Activated CD8-positive, alpha-beta memory T cell treated with anti-CD3 and anti-CD28 coated beads for 1 hour (primary cell): ENCODE results near the gene ST6GALNAC6.

Source experiments
- DNase-seq, 2 donors: peaks; one replicate each; pipeline ENCODE4 v3.0.0-alpha.2; 2020; ENCODE audit warnings: low read depth in 1 of 2; ENCODE audit errors: extremely low read depth in 1 of 2

The ST6GALNAC6 gene, protein sequence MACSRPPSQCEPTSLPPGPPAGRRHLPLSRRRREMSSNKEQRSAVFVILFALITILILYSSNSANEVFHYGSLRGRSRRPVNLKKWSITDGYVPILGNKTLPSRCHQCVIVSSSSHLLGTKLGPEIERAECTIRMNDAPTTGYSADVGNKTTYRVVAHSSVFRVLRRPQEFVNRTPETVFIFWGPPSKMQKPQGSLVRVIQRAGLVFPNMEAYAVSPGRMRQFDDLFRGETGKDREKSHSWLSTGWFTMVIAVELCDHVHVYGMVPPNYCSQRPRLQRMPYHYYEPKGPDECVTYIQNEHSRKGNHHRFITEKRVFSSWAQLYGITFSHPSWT

DNA sequence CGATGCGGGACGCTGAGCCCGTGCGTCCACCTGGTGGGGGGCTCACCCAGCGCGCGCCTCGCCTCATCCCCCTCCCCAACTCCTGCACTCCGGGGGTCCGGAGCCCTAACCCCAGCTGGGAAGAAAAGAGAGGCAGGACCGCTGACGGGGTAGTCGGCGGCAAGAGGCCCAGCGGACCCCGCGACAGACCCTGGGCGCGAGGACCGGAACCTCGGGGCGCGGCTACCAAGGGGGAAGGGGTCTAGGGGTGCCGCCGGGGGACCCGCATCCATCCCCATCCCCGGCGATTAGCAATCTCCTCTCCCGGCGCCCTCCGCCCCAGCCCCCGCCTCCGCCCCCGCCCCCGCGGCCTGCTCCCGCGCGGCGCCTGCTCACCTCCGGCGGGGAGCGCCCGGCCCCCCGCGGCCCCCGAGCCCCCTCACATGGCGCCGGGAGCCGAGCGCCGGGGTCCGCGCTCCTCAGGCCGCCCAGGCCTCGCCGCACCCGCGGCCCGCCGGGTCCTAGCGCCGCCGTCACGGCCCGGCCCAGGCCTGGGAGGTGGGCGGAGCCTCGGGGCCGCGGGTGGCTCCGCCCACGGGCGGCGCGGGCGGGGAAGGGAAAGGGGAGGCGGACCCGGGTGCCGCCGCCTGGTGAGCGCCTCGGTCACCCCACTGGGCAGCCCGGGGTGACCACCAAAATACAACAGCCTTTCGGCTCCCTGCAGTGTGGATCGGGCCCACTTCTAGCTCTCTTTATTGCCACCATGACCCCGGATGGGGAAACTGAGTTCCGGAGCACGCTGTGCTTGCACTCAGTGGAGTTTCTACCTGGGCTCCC is at the start of gene ST6GALNAC6:
Gene ST6GALNAC6, minus strand, starts transcription at position 476 of the 816 bp plus-strand sequence. CDS start 1,622 bp downstream, outside the sequence.
- peak in 1 of 2 donors; percentile 59 for DNase-seq

DNA sequence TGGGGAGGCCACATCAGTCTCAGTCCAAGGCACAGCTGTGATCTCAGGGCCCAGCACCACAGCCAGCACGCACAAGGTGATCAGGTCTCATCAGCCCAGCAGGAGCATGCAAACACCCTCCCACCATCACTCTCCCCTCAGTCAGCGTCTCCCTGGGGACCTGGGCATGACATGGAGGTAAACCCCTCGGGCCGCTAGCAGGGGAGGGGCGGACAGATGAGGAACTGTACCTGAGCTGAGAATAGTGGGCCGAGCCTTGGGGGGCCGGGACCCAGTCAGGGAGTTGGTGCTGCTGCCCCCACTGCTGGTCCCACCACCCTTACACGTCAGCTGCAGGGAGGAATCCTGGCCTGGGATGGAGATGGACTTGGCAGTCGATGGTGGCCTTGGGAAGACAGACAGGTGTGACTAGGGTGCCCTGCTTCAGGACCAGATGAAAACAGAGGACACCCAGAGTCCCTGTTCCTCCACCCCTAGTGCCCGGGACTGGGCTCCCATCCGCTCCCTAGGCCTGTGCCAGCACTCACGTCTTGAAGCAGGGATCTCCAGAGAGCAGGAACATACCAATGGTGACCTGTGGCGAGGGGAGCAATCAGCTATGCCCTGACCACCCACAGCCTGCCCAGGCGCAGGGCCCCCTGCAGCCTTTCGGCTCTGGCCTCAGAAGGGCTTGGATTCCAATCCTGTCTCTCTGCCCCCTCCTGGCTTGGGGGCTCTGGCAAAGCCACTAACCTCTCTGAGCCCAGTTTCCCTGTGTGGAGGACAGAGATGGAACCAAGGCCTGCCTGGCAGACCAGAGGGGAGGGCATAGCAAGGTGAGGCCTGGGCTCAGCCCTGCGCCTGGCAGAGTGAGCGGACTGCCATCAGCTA is 48.7 kb upstream of the ST6GALNAC6 start:
- no peak for DNase-seq

DNA sequence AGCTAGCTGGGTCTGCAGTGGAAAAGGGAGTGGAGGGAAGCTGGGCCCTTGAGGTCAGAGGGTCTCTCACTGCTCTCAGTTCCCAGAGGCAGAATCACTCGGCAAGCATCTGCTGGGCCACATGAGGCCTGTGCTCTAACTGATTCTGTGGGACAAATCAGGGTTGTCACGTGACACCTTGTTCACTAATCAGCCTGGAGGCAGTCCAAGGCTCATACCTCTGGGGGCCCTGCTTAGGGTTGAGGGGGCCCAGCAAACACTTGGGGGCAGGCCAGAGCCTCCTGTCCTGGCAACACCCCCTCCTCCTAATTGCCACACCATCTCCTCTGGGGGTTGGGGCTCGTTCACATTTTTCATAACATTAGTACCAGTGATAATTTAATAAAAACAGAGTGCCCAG is 47.3 kb upstream of the ST6GALNAC6 start:
- no peak for DNase-seq

DNA sequence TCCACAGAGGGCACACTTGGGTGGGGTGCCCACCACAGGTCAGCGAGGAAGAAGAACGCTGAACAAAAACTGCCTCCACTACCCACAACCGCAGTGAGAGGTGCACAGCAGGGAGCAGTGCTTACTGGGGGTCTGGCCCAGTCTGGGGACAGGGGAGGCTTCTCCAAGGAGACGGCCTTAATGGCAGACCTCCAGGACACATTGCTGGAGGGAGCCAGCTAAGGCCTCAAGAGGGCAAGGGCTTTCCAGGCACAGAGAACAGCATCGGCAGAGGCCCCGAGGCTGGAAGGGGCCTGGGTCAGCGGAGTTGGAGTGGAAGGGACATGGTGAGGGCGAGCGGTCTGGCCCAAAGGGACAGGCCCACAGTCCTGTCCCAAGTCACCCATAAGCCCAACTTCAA is 46.5 kb upstream of the ST6GALNAC6 start:
- DNase-seq, result no peak

DNA sequence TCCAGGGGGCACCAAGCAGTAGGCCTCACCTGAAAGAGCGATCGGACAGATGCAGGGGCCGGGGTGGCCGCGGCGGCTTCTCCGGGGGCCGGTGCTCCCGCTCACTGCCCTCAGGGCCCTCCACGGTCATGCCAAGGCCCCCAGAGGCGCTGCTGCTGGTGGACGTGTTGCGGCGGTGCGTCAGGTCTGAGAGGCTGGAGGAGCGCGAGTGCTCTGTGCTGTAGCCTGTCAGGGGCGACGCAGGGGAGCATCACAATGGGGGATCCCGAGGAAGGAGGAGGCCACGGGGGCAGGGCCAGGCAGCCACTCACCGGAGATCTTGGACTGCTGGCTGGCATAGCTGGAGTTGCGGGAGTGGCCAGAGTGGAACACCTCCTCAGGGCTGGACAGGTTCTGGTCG is 45.9 kb upstream of the ST6GALNAC6 start:
- no peak for DNase-seq

DNA sequence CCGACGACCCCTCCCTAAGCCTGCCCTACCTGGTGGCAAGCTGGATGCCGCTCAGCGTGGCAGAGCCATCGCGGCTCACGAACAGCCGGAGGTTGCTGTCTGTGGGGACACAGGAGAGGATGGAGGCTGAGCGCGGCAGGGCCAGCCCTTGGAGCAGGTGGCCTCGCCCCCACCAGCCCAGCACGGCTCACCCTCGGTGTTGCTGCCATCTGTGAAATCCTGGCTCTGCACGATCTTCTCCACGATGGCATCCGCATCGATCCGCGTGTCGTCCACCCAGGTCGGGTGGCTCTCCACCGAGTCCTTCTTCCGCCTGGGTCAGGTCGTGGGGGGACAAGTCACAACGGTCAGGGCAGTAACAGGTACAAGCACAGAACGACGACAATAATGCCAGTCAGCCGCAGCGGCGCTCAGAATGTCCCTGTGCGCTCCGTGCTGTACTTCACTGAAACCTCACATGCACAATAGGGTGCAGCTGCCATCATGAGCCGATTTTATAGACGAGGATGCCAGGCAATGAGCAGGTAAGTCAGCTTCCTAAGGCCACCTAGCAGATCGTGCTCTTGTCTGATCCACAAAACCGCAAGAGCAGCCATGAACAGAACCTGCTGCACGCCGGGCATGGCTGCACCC is 45.3 kb upstream of the ST6GALNAC6 start:
- DNase-seq, result no peak

DNA sequence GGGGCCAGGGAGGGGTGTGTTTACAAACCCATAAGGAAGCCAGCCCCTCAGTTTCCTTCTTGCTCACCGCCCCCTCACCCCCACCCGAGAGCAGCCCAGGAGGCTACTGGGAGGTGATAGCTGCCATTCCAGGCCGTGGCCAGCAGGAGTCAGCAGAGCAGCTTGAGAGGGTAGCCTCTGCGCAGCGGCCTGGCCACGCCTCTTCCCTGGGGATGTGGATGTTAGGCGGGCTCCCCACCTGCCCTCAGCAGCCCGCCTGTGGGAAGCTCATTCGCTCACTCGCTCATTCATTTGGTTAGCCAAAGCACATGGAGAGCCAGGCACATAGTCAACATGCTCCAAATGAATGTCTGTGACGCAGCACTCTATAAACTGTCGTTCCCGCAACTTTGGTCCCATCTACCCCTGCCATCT is 44.3 kb upstream of the ST6GALNAC6 start:
- peak; percentile 58 to 59 for DNase-seq

DNA sequence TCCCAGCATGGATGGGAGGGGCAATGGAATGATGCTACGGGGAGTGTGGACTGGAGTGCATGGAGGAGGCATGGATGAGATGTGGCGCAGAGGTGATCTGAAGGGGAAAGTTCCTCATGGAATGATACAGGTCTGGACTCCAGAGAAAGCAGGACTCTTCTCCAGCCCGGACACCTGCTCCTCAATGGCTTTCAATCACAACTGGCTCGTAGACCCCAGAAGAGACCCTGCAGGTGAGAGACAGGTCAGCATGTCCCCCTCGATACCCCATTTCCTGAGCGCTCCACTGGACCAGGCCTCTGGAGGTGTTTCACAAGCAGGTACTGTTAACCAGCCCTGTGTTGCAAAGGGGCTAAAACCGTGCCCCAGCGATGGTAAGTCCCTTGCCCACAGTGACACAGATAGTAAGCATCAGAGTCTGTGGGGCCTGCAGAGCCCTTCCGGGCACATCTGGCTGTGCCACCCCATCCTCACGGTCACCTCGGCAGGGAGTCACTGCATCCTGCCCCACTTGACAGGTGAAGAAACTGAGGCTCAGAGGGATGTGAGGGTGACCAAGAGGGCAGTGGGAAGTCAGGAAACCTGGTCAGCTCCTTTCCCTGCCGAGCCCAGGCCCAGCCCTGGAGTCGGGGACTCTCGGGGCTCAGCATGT is 43.7 kb upstream of the ST6GALNAC6 start:
- no peak for DNase-seq

DNA sequence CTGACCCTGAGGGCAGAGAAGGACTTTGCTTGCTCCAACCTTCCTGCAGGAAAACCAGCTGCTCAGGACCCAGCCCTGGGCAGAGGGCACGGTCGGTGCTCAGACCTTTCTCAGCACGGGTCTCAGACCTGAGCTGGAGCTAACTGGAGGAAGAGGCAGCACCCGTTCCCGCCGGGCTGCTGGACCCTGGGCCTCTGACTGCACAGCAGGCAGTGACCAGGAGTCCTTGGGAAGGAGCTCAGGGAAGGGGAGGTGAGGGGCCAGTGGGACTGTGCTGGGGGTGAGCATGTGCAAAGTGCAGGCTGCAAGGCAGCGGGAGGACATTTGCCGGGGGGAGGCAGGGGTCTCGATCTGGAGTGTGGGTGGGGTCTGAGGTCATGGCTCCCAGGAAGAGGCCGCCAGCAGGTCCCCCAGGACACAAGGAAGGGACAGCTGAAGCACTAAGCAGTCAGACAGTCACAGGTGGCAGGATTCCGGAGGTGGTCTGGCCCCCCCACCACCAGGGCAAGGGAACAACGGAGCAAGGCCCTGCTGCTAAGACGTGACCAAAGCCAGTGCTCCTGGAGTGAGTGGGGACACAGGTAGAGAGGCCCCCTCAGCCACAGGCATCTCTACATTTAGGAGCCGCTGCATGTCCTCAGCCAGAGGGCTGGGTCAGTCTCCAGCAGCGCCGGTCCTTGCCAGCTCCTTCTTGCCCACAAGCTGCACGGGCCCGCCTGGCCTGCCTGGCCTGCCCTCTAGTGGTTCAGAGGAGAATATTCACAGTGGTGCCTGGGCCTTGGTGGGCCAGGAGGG is 43.0 kb upstream of the ST6GALNAC6 start:
- DNase-seq, result no peak

DNA sequence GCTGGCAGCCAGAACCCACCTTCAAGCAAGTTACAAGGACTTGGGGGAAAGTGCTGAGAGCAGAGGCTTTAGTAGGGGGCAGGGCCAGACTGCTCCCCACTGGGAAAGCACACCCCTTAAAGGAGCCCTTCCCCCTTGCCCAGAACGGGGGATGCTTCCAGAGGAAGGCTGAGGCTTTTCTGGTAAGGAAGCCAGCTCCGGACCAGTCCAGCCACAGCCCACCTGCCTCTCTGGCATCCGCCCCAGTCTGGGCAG is 42.5 kb upstream of the ST6GALNAC6 start:
- no peak for DNase-seq

DNA sequence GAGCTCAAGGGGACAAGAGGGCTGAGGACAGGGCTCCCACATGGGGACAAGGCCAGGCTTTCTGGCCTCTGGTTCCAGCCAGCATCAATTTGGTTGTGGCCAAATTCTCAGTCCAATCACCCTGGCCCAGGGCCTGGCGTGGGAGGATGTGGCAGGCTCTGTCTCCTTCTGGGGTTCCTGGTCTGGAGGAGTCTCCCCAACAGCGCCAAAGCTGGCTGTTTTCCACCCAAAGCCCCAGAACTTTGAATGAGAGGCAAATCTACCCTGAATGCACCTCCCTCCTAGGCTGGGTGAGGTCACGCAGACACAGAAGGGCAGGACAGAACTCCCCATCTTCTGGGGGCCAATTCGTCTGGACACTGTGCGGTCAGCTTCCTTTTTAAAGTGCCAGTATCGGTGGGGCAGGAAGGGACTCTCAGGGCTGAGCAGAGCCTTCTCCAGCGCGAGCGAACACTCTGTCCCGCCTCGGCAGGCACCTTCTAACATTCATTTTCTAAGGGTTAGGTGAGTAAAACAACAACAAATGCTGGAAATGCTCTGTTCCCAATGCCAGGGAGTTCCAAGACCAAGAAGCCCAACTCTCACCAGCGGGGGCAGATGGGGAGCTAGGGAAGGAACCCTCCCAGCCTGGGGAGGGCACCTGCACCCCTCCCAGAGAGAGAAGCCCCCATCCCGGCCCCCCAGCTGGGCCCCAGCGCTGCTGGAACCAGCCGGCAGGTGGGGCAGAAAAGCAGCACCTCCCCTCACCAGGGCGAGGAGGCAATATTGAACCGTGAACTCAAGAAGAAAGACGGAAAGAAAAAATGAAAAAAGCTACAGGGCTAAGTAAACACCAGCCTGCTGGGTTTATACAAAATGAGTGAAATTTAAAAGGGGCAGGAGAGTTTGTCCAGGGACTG is 41.9 kb upstream of the ST6GALNAC6 start:
- DNase-seq, result no peak

DNA sequence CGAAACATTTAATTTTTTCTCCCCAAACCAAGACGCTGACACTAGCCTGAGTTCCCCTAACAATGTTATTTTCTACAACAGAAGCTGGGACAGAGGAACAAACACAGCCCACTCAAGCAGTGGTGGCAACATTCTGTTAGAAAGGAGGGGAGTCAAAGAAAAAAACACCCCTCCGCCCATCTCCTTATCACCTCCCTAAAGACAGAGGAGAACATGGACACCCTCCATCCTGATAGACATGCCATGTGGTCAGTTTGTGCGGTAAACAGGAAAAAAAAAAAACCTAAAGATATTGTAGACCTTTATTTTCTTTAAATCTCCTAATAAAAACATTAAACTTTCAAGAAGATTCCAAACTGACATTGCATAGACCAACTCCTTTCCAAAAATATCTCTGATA is 41.2 kb upstream of the ST6GALNAC6 start:
- no peak for DNase-seq

DNA sequence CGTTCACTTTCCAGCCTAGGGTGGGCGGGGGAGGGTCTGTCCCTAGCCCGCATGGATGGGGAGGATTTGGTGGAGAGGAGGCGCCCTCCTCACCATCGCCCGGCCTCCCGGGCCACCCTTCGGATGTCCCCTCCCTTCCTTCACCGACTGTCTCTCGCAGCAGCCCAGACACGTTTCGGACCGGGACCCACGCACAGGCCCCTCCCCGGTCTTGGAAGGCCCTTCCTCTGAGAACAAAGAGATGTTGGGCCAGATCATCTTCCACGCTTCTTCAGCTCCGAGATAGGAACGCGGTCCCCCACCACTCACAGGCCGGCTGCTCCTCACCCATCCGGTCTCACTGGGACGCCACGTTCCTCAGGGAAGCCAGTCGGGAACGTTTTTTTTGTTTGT is 38.9 kb upstream of the ST6GALNAC6 start:
- no peak for DNase-seq

DNA sequence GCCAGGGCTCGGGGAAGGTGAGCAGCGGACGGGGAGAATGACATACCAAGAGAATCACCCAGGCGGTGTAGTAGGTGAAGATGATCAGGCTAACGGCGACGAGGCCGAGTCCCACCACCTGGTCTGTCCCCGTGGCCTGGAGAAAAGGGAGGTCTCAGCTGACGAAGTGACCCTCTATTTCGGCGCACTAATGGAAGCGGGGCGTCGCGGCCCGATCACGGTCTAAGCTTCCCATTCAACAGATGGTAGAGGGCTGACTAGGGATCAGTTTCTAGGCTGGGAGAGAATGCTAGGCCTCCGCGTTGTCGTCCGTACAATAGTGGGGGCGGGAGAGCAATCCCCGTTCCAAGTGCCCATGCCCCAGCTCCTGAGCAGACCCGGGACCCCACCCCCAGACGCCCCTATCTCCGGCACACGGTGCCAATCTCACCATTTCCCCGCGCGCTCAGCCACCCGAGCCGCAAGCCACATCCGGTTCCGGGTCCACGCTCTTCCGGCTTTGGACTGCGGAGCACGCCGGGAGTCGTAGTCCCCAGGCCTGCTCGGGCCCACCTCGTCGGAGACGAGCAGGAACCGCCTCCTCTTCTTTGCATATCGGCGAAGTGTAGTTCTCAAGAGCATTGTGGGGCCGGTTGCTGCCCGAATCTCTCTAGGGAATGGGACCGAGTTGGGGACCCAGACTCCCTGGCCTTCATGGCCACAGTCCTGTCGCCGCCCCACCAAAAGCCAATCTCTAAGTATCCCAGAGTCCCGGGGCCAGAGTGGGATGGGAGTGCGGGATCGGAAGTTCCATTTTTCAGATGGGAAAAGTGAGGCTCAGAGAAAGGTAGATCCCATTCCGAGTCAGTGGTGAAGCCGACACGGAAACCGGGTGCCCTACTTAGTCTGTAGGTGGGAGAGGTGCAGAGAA is 38.2 kb upstream of the ST6GALNAC6 start, which contains the start of gene DPM2:
Gene DPM2, minus strand, starts transcription at position 467 of the 910 bp plus-strand sequence. Its CDS starts 34 bp downstream, at position 433.
- DNase-seq, result peak; percentile 50 to 78

DNA sequence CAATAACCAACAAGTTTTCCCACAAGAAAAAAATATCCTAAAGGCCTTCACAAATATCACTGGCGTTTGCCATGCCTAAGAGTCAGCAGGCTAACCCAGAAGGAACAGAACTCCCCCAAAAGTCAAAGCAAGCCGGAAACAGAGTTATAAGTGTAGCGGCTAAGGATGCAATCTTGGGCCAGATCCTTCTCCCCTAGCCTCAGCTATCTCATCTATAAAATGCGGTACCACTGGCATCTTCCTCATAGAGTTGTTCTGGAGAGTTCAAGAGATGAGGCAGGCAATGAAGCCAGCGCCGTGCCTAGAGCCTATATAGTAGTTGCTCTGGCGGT is 37.6 kb upstream of the ST6GALNAC6 start:
- no peak for DNase-seq

DNA sequence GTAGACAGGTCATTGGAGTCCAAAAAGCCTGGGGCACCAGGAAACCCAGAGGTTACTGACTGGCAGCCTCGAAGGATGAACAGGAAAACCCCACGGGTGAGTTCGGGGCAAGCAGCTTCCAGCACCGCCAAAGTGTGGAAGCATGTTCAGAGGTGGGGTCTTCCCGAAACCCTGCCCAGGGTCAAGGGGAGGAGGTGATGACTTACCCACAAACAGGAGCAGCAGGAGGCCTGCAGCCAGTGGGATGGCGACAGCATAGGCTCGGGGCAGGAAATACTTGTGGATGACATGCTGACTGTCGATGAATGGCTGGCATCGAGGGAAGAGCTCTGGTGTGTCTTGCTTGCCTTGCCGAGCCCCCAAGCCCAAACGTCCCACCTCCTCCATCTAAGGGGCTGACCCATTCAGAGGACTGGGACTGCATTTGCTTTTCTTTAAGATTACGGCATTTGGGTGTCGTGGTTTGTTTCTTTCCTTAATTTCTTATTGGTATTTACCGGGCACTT is 37.0 kb upstream of the ST6GALNAC6 start:
- DNase-seq, result no peak

DNA sequence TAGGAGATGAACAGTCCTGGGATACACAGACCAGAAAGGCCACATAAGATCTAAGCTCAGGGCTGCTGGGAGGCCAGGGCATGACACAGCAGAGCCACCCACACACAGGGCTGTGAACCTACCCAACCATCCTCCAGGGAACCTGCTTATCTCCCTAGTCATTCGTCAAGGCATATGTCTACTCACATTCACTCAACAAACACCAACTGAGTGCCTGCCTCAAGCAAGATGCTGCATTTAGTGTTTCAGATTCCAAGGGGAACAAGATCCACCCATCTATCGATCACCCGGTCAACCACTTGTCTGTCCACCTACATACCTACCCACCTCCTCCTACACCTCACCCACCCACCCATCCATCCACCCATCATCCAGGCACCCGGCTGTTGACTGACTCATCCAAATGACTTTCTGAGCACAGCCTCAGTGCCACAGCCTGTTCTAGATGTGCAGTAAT is 36.4 kb upstream of the ST6GALNAC6 start:
- DNase-seq, result no peak
